ENCODE measurements around the gene RGS3.

RGS3 gene

DNA sequence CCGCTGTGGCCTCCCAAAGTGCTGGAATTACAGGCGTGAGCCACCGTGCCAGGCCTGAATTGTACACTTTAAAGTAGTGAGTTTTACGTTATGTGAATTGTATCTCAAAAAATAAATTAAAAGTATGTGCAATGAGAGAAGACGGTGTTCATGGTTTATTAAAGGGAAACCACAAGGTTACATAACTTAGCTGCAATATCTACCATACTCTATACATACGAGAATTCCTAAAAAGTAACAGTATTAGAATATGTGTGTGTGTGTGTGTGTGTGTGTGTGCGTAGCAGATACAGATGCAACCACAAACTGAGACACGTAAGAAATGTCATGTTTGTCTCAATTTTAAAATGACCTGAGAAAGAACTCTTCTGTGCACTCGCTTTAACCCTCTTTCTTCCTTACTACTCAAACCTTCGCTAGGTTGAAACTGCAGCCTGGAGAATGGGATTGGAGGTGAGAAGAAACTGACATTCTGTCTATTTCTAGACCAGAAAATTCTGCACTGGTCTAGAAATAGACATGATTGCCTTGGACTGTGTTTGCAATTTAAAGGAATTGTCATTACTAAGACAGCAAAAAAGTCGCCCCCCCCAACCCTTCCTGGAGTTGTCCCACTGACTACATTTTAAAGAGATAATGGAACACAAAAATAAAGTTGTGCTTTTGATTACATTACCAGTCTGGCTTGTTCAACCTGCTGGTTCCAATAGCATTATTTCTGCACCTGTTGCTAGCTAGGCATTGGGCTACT, 167.0 kb downstream of the RGS3 start:
- TF ChIP-seq, protein P1, sequence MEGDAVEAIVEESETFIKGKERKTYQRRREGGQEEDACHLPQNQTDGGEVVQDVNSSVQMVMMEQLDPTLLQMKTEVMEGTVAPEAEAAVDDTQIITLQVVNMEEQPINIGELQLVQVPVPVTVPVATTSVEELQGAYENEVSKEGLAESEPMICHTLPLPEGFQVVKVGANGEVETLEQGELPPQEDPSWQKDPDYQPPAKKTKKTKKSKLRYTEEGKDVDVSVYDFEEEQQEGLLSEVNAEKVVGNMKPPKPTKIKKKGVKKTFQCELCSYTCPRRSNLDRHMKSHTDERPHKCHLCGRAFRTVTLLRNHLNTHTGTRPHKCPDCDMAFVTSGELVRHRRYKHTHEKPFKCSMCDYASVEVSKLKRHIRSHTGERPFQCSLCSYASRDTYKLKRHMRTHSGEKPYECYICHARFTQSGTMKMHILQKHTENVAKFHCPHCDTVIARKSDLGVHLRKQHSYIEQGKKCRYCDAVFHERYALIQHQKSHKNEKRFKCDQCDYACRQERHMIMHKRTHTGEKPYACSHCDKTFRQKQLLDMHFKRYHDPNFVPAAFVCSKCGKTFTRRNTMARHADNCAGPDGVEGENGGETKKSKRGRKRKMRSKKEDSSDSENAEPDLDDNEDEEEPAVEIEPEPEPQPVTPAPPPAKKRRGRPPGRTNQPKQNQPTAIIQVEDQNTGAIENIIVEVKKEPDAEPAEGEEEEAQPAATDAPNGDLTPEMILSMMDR (IDR thresholded peaks at IDR 0.05; ENCODE audit: low read depth, low read length, missing control alignments): no peak
- DNase-seq (ENCODE audit: extremely low read depth, low read depth): no peak
- H3K4me3 ChIP-seq (replicated peaks; ENCODE audit: low read depth, low read length): no peak overlapping the region

- no peak for DNase-seq (ENCODE audit: extremely low read depth, low read depth)
These were observed 167.7 kb downstream of the RGS3 start for GRCh38 chr9:113631137-113631765.

GRCh38 chr9:113631871-113632665, 168.5 kb downstream of the RGS3 start:
- TF ChIP-seq, protein P1 (IDR thresholded peaks at IDR 0.05; ENCODE audit: low read depth, low read length, missing control alignments): no peak
- DNase-seq (ENCODE audit: extremely low read depth, low read depth): no peak
- no peak overlapping the region for H3K4me3 ChIP-seq (replicated peaks; ENCODE audit: low read depth, low read length)

More at GRCh38 chr9:113631137-113631765, 167.7 kb downstream of the RGS3 start:
- H3K4me3 ChIP-seq (replicated peaks; ENCODE audit: low read depth, low read length): no peak overlapping the region
- TF ChIP-seq, protein P1 (IDR thresholded peaks at IDR 0.05; ENCODE audit: low read depth, low read length, missing control alignments): no peak

- TF ChIP-seq, protein P1 (IDR thresholded peaks at IDR 0.05; ENCODE audit: low read depth, low read length, missing control alignments): no peak
- no peak overlapping the region for H3K4me3 ChIP-seq (replicated peaks; ENCODE audit: low read depth, low read length)
- DNase-seq (ENCODE audit: extremely low read depth, low read depth): no peak
These were observed 169.5 kb downstream of the RGS3 start for GRCh38 chr9:113632776-113633590.

- H3K4me3 ChIP-seq (replicated peaks; ENCODE audit: low read depth, low read length): no peak overlapping the region
- TF ChIP-seq, protein P1 (IDR thresholded peaks at IDR 0.05; ENCODE audit: low read depth, low read length, missing control alignments): no peak
- no peak for DNase-seq (ENCODE audit: extremely low read depth, low read depth)
These were observed 170.5 kb downstream of the RGS3 start for GRCh38 chr9:113633782-113634595.
